HG02970 (cell line): ENCODE results near the gene APBB1IP.
"Not testable (repeated sequence)": the region's sequence is repeated elsewhere in the genome, so short reads cannot be mapped to it uniquely, and the experiment has no call there.

Experiments
- ATAC-seq: cut with Tn5 transposase; IDR thresholded peaks from one replicate; pipeline ENCODE4 v1.9.1; 2021; ENCODE audit warnings: mild to moderate bottlenecking, moderate library complexity, moderate number of reproducible peaks; ENCODE audit not compliant: unreplicated experiment, low FRiP score

APBB1IP gene

GRCh38 chr10:26474845-26475244 is 36.7 kb downstream of the APBB1IP start:
- ATAC-seq: not testable (repeated sequence)

DNA sequence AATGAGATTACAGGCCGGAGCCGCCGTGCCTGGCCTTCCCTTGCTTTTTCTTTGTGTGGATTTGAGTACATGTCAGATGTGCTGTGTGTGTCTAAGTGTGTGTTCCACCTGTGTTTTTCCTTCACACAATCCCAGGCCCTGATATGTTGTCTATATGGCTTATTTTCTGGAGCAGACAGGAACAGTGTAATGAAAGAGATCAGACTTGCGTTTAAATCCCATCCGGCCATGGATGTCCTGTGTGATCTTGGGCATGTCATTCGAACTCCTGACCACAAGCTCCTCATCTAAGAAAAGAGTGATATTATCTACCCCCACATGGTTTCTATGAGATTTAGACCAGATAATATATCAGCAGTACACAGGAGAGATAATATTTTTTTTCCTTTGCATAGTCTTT is 37.2 kb downstream of the APBB1IP start:
- no peak for ATAC-seq

DNA sequence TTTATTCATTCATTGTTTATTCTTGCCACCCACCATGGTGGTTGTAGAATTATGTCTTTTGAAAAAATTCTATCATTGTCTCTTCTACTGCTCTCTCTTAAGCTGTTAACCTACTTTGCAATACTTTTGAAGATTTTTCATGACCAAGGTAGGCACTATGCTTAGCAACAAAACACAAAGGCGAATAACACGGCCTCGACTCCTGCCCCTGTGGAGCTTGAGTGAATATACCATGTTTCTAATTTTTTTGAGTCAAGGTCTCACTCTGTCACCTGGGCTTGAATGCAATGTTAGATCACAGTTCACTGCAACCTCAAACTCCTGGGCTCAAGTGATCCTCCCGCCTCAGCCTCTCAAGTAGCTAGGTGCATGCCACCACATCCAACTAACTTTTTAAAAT is 39.4 kb downstream of the APBB1IP start:
- no peak for ATAC-seq

GRCh38 chr10:26478061-26478460 is 39.9 kb downstream of the APBB1IP start:
- no peak for ATAC-seq

GRCh38 chr10:26479766-26480492 is 41.8 kb downstream of the APBB1IP start:
- ATAC-seq: no peak

- no peak for ATAC-seq
Measured at GRCh38 chr10:26481315-26481692, 43.2 kb downstream of the APBB1IP start.

DNA sequence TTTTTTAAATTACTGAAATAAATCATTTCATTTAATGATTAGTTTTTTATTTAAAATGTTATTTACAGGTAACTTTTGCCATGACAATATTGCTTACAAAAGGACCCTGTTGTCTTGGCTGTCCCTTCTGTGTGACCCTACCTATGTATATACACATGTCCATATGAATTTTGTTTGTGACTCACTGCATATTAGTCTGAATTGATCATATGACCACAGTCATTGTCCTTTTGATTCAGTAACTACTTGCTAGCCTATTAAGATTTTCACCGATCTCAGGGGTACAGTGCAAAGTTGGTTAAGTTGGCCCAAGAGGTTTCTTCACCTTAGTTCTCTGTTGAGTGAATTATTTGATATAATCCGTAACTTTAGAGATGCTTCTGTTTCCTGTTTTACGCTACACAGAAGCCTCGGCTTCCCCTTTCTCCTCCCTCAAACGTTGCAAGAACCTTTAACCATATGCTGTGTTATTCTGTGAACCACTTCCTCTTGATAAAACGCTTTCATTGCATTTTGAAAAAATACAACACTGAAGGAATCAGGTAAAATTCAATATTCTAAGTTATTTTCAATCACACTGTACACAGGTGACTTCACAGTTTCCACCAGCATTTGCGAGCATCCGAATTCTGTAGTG is 43.9 kb downstream of the APBB1IP start:
- ATAC-seq: no peak

DNA sequence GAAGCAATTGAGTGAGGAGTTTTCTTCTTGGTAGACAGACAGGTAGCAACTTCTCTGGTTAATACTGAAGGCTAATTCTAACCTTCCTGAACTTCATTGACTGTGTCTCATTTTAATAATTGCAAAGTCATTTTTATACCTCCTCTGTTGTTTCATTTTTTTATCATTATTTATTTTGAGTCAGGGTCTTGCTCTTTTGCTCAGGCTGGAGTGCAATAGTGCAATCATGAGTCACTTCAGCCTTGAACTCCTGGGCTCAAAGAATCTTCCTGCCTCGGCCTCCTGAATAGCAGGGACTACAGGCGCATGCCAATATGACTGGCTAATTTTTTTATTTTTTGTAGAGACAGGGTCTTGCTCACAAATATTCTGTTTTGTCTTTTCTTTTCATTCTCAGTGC is 45.4 kb downstream of the APBB1IP start:
- no peak for ATAC-seq

DNA sequence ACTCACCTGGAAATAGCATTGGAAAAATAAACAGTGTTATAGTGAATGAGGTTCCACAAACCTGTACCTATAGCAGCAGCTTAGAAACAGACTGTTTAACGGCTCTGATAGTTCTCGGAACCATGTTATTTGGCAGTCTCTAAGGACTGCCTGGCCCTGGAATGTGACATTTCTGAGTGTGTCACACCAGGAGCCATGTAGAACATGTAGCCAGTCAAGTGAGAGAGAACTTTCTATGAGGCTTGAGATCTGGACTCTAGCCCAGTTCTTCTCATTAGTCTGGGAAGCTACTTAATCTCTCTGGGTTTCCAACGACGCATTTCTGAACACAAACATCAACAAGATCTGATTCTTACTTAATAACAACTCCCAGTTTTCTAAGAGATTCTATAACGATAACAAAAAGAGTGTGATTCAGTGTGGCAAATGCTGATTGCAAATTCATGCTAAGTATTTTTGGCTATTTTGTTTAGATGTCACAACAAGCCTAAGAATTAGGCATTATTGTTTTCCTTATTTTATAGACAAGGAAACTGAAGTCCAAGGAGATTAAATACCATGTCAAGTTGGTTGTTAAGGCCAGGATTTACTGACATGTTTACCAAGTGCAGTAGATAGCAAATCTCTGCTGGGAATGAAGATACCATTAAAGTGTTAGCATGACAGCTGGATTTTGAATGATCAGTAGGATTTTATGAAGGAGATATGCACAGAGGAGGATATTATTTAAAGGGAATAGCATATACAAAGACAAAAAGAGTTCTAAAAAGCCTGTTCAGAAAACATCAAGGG is 47.2 kb downstream of the APBB1IP start:
- ATAC-seq: no peak

GRCh38 chr10:26486304-26486703 is 48.2 kb downstream of the APBB1IP start:
- no peak for ATAC-seq

DNA sequence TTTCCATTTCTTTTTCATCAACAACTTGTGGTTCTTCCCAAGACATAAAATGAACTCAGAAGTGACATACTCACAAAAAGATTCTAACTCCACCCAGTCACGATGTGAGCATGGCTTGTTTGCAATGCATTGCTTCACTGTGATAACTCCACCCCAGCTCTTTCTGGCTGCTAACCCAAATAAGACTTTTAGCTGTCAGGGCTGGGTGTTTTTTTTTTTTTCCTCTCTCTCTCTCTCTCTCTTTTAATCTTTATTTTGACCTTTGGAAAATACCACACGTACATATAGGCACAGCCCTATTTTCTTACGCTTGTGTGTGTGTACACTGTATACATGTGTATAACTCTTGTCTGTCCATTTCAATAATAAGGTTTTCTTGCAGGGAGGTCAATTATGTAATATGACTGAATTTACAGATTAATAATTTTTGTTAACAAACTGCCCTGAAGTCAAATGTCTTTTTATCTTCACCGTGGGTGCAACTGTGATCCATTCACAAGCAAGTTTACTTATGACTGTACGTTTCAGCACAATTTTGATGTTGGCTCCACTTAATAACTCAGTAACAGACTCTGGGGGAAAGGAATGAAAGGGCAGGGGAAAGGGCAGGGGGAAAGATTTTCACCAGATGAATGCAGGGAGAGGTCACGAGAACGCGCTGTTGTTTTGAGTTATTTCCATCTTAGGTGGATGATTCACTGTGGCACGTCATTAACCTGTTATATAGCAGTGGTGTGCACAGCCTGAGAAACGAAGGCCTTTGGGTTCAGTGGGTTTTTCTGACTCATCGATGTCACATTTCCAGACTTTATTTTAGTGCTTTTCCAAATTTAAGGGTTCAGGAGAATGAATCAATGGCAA is 49.1 kb downstream of the APBB1IP start:
- ATAC-seq: peak; percentile 75

DNA sequence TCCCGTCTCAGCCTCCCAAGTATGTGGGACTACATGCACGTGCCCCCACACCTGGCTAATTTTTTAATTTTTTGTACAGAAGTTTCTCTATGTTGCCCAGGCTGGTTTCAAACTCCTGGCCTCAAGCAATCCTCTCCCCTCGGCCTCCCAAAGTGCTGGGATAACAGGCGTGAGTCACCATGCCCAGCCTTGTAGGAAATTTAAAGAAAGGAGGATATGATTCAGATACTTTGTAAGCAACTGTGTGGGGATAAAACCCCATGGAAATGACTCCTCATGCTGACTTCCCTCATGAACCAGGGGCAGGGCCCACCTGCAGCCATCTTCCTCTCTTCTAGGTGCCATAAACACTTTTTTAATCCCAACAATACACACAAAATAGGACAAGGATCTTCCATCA is 50.2 kb downstream of the APBB1IP start:
- no peak for ATAC-seq

GRCh38 chr10:26489081-26489480 is 50.9 kb downstream of the APBB1IP start:
- no peak for ATAC-seq

DNA sequence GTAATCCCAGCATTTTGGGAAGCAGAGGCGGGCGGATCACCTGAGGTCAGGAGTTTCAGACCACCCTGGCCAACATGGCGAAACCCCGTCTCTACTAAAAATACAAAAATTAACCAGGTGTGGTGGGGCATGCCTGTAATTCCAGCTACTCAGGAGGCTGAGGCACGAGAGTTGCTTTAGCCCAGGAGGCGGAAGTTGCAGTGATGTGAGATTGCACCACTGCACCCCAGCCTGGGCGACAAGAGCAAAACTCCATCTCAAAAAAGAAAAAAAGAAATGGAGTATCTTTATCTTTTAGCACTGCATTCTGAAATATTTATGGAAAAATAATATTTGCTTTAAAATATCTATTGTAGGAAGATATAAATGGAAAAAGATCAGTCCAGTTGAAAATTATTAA is 52.2 kb downstream of the APBB1IP start:
- ATAC-seq: not testable (repeated sequence)

DNA sequence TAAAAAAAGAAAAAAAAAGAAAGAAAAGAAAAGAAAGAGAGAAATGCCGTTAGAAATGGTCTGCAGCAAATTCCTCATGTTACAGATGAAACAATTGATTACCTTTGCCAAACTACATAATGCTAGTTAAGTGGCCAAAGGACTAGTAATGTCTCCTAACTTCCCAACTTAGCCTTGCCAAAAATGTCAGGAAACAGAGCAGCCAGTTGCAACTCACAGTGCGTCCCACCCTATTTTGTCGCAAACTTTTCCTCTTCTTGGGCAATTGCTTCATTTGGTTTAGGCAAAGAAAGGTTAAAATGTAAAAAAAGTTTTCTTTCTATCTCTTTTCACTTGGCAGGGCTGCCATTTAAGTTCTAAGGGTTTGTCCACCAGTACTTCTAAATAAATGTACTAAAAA is 53.1 kb downstream of the APBB1IP start:
- no peak for ATAC-seq

DNA sequence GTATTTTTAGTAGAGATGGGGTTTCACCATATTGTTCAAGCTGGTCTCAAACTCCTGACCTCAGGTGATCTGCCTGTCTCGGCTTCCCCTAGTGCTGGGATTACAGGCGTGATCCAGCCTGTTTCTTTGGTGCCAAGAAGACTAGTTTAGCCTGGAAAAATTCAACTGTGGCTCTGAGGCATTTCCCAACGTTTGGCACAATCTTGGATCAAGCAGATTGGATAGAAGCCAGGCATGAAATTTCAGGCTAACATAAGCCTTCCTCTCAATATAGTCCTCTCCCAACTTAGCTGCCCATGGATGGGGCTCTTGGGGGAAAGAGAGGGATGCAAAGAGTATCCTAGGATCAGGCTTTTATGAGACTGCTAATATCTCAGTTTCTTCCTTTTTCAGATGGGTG is 53.8 kb downstream of the APBB1IP start:
- no peak for ATAC-seq

GRCh38 chr10:26492725-26493124 is 54.6 kb downstream of the APBB1IP start:
- not testable (repeated sequence) for ATAC-seq

DNA sequence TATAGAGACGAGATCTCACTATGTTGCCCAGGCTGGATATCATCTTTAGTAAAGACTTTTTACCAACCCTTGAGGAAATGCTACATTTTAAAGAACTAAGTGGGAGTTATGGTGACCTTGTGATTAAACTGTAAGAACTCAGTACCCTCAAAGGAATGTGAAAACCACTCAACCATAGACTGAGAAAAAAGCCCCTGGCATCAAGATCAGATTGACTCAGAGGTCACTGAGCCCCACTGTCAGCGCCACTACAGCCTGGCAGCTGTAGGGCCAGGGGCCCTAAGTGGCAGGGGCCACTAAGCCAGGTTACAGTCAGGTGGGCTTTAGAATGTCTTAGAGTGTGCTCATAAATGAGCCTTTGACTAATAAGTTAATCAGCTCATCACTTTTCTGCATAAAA is 55.9 kb downstream of the APBB1IP start:
- ATAC-seq: no peak

- no peak for ATAC-seq
Measured at GRCh38 chr10:26499426-26499825, 61.3 kb downstream of the APBB1IP start.

- no peak for ATAC-seq
Measured at GRCh38 chr10:26502986-26503385, 64.8 kb downstream of the APBB1IP start.

GRCh38 chr10:26503911-26504310 is 65.8 kb downstream of the APBB1IP start:
- no peak for ATAC-seq
